ENCODE results near the gene F7. TPM values are rescaled to one million over a fixed set of nuclear protein-coding genes. Genes with fewer than 3 reads are reported as not detected.

The F7 gene
- total and polyA plus RNA-seq, 2 of the 4 experiments (the other 2 are of a cell fraction) = under 0.01 to 0.07 TPM

- no peak overlapping the region for H2BK5ac ChIP-seq (ENCODE audit: low read depth, low read length, poor library complexity, severe bottlenecking)
- peaks cover 4% of the 10 kb centered on the region for H3K9me1 ChIP-seq (ENCODE audit: insufficient read depth, low read length)
- dilution Hi-C loops (cut with HindIII; ENCODE audit: low sequenced_read_pairs, unreplicated experiment) = no loop called here
- peaks cover 0 to 12% of the 10 kb centered on the region in 2 experiments; a peak in 2 of 4 replicates for H3K79me1 ChIP-seq (ENCODE audit: low read depth in 1 of 2, low read length in 2 of 2)
- peaks cover 8% of the 10 kb centered on the region for H3K4me1 ChIP-seq (ENCODE audit: control insufficient read depth, insufficient read depth, low read length)
- no peak overlapping the region for H3K23ac ChIP-seq (ENCODE audit: low read depth, low read length)
- H3K18ac ChIP-seq (ENCODE audit: low read depth, low read length) = no peak overlapping the region
- no peak overlapping the region for H3K56ac ChIP-seq (ENCODE audit: extremely low read depth, insufficient read depth, low read length)
- CTCF ChIA-PET = no interaction called here
- no peak overlapping the region for H2BK15ac ChIP-seq (ENCODE audit: low read depth, low read length)
- H4K5ac ChIP-seq (ENCODE audit: low read depth, low read length) = no peak overlapping the region
- H3K4me3 ChIP-seq (ENCODE audit: insufficient read depth, low read depth, low read length) = no peak overlapping the region
- H3K9ac ChIP-seq (ENCODE audit: low read depth, low read length) = no peak overlapping the region
- no peak overlapping the region for H4K8ac ChIP-seq (ENCODE audit: low read depth in 2 of 2, low read length in 2 of 2)
- H2AFZ ChIP-seq (replicated peaks; ENCODE audit: low read length, poor library complexity) = no peak overlapping the region
- no peak overlapping the region for H3K4me2 ChIP-seq (ENCODE audit: low read depth, low read length)
- in situ Hi-C loops (cut with MboI; ENCODE audit: low sequenced_read_pairs) = no loop called here
- H3K9me3 ChIP-seq (ENCODE audit: control insufficient read depth, insufficient read depth, low read length) = 0 out of 2 replicates have a peak, but pooled peaks cover 2% of the 10 kb centered on the region
- no peak for DNase-seq
- H3K27me3 ChIP-seq (ENCODE audit: control insufficient read depth, insufficient read depth, low read length) = no peaks in the 10 kb centered on the region
- H3K36me3 ChIP-seq (ENCODE audit: control insufficient read depth, insufficient read depth, low read length) = peaks cover 23% of the 10 kb centered on the region
- H2AK5ac ChIP-seq (ENCODE audit: low read depth, low read length) = no peak overlapping the region
- intact Hi-C loops (cut with micrococcal nuclease) = no loop called here
- H2BK120ac ChIP-seq (ENCODE audit: low read depth, low read length) = no peak overlapping the region
- no peak overlapping the region for H3K14ac ChIP-seq (replicated peaks; ENCODE audit: low read depth, low read length)
- H2AK9ac ChIP-seq (replicated peaks; ENCODE audit: low read depth, low read length, poor library complexity) = no peak overlapping the region
- no peak overlapping the region for H3K27ac ChIP-seq (ENCODE audit: insufficient read depth, low read length)
- POLR2A ChIA-PET (ENCODE audit: unreplicated experiment) = no interaction called here
- no peaks in the 10 kb centered on the region for H4K20me1 ChIP-seq (ENCODE audit: insufficient read depth, low read length)
- H4K91ac ChIP-seq (ENCODE audit: insufficient read depth, low read depth, low read length) = no peak overlapping the region
- BruUV-seq (replicated peaks) = no TSS peak
- TF ChIP-seq MAFK (IDR thresholded peaks at IDR 0.05; ENCODE audit: low read depth, low read length) = no peak
- TF ChIP-seq POLR2A (IDR thresholded peaks at IDR 0.05; ENCODE audit: low read depth, low read length) = no peak
- no peak overlapping the region for H3K4ac ChIP-seq (ENCODE audit: low read depth, low read length)
- H2BK20ac ChIP-seq (ENCODE audit: low read depth, low read length) = no peak overlapping the region
- whole genome bisulfite sequencing, 2 experiments (ENCODE audit: extremely low coverage in 2 of 2, insufficient read length in 1 of 2) = no CpG with 5 or more reads among the region's 3 CpGs
- ATAC-seq (ENCODE audit: low read depth) = no peak
These were observed 62.0 kb downstream of the F7 start for GRCh38 chr13:113167575-113167974.
